PFSK-1 (cell line): ENCODE data around the gene HEPH.

ENCODE experiments used
- FOXP2 ChIP-seq: optimal IDR thresholded peaks from 2 replicates; pipeline ENCODE3; 2011; ENCODE audit warnings: borderline replicate concordance, control low read depth, inconsistent platforms; ENCODE audit not compliant: insufficient read depth; ENCODE audit errors: extremely low read length, extremely low read depth
- POLR2AphosphoS5 ChIP-seq: IDR thresholded peaks from 2 replicates; pipeline ENCODE4 v1.6.1; 2012; ENCODE audit warnings: low read depth, mild to moderate bottlenecking, control low read depth, low read length, moderate library complexity
- REST ChIP-seq, 2 experiments: IDR thresholded peaks; 2 replicates each; pipeline versions ENCODE4 v1.6.1 to v1.8.0; 2011 to 2012; ENCODE audit warnings: low read depth in 2 of 2, low read length in 2 of 2, control low read depth in 1 of 2, inconsistent platforms in 1 of 2, mild to moderate bottlenecking in 1 of 2, moderate library complexity in 1 of 2; ENCODE audit not compliant: insufficient read depth in 1 of 2
- SIN3A ChIP-seq: IDR thresholded peaks from 2 replicates; pipeline ENCODE4 v1.6.1; 2012; ENCODE audit warnings: mild to moderate bottlenecking, low read length, moderate library complexity, borderline replicate concordance; ENCODE audit not compliant: insufficient read depth
- TAF1 ChIP-seq: IDR thresholded peaks from 2 replicates; pipeline ENCODE4 v1.6.1; 2012; ENCODE audit warnings: low read length, control low read depth, borderline replicate concordance; ENCODE audit not compliant: insufficient read depth

Gene HEPH

GRCh38 chrX:66262807-66263206 lies 98.8 kb downstream of the HEPH start:
- no peak for TF ChIP-seq POLR2AphosphoS5
- no peak for TF ChIP-seq SIN3A
- TF ChIP-seq REST (IDR thresholded peaks at IDR 0.05; ENCODE audit: insufficient read depth in 1 of 2, low read depth in 2 of 2, low read length in 2 of 2), result no peak
- TF ChIP-seq TAF1, result no peak
- no peak for TF ChIP-seq FOXP2
